Liver (tissue), 3 donors: ENCODE data around the gene HBD.

Experiments
- EGR1 ChIP-seq, 2 donors: IDR thresholded peaks; 2 replicates each; pipeline ENCODE4 v1.6.1; 2016 to 2018; ENCODE audit warnings: antibody characterized with exemption in 2 of 2, low read depth in 2 of 2
- GABPA ChIP-seq, 2 donors: IDR thresholded peaks in 1 of 2; conservative IDR thresholded peaks in 1 of 2; 2 replicates each; pipeline ENCODE4 v1.6.1; 2016; ENCODE audit warnings: antibody characterized with exemption in 2 of 2, mild to moderate bottlenecking in 1 of 2, moderate library complexity in 1 of 2
- JUND ChIP-seq, 2 donors: IDR thresholded peaks; 2 replicates each; pipeline ENCODE4 v1.6.1; 2016; ENCODE audit warnings: antibody characterized with exemption in 2 of 2
- NR2F2 ChIP-seq: IDR thresholded peaks from 2 replicates; pipeline ENCODE4 v1.6.1; 2016; ENCODE audit warnings: antibody characterized with exemption
- RAD21 ChIP-seq, 2 donors: IDR thresholded peaks; 2 replicates each; pipeline ENCODE4 v1.6.1; 2016; ENCODE audit warnings: antibody characterized with exemption in 2 of 2, mild to moderate bottlenecking in 2 of 2
- RXRA ChIP-seq, 2 donors: IDR thresholded peaks; 2 replicates each; pipeline ENCODE4 v1.6.1; 2017 to 2018; ENCODE audit warnings: antibody characterized with exemption in 2 of 2, mild to moderate bottlenecking in 1 of 2
- SP1 ChIP-seq: IDR thresholded peaks from 2 replicates; pipeline ENCODE4 v1.6.1; 2018; ENCODE audit warnings: antibody characterized with exemption, mild to moderate bottlenecking
- TAF1 ChIP-seq: conservative IDR thresholded peaks from 2 replicates; pipeline ENCODE4 v1.6.1; 2016; ENCODE audit warnings: antibody characterized with exemption, mild to moderate bottlenecking
- TF ChIP-seq, protein P1 (sequence below): fragments of 150-350 bp; IDR thresholded peaks from 2 replicates; pipeline ENCODE4 v1.5.1; 2017; ENCODE audit warnings: improper control_type of control experiment, low read depth, low read length; ENCODE audit not compliant: missing input control
- TF ChIP-seq, protein P2 (sequence below): IDR thresholded peaks from 2 replicates; pipeline ENCODE4 v1.6.1; 2016; ENCODE audit warnings: antibody characterized with exemption, mild to moderate bottlenecking
- TF ChIP-seq, protein P3 (sequence below): IDR thresholded peaks from 2 replicates; pipeline ENCODE4 v1.6.1; 2016; ENCODE audit warnings: antibody characterized with exemption
- donor health status: healthy.
- donor health status: healthy.

DNA sequence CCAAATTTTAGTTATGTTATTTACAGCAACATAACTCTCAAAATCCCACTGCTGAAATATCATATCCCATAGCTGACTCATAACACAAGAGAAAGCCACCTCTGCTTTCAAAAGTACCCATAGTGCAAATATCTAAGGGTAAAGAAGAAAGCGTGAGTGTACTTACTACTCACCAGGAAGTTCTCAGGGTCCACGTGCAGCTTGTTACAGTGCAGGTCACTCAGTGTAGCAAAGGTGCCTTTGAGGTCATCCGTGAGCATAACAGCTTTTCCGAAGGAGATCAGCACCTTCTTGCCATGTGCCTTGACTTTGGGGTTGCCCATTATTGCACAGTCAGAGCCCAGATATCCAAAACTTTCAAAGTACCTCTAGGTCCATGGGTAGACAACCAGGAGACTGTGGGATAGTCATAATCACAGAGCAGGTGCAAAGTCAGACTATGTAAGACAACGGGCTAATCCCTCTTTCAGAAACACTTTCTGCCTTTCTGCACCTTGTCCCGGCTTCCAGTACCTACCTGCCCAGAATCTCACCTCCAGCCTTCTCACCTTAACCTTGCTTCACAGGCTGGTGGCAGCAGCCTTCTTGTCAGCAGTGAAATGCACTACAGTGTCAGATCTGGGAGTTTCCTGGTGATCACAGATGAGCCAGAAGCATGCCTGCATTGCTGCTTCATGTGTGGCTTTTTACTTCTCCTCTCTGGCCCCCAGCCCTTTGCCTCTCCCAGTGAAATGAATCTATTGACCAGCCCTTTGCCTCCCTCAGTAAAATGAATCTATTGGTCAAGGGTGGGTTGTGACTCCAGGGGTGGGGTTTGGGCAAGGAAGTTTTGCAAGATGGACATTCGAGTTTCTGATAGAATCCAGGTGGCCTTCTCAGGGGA lies 8.9 kb upstream of the HBD start:
- TF ChIP-seq, protein P1, sequence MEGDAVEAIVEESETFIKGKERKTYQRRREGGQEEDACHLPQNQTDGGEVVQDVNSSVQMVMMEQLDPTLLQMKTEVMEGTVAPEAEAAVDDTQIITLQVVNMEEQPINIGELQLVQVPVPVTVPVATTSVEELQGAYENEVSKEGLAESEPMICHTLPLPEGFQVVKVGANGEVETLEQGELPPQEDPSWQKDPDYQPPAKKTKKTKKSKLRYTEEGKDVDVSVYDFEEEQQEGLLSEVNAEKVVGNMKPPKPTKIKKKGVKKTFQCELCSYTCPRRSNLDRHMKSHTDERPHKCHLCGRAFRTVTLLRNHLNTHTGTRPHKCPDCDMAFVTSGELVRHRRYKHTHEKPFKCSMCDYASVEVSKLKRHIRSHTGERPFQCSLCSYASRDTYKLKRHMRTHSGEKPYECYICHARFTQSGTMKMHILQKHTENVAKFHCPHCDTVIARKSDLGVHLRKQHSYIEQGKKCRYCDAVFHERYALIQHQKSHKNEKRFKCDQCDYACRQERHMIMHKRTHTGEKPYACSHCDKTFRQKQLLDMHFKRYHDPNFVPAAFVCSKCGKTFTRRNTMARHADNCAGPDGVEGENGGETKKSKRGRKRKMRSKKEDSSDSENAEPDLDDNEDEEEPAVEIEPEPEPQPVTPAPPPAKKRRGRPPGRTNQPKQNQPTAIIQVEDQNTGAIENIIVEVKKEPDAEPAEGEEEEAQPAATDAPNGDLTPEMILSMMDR, result no peak
- TF ChIP-seq JUND (IDR thresholded peaks at IDR 0.05) (no peak), TAF1 (no peak), SP1 (no peak), EGR1 (IDR thresholded peaks at IDR 0.05; ENCODE audit: low read depth in 2 of 2) (no peak), GABPA (IDR thresholded peaks at IDR 0.05 in 1 of 2, conservative IDR thresholded peaks at IDR 0.05 in 1 of 2) (no peak), NR2F2 (no peak), RAD21 (IDR thresholded peaks at IDR 0.05) (no peak), RXRA (IDR thresholded peaks at IDR 0.05) (no peak)
- TF ChIP-seq, protein P2, sequence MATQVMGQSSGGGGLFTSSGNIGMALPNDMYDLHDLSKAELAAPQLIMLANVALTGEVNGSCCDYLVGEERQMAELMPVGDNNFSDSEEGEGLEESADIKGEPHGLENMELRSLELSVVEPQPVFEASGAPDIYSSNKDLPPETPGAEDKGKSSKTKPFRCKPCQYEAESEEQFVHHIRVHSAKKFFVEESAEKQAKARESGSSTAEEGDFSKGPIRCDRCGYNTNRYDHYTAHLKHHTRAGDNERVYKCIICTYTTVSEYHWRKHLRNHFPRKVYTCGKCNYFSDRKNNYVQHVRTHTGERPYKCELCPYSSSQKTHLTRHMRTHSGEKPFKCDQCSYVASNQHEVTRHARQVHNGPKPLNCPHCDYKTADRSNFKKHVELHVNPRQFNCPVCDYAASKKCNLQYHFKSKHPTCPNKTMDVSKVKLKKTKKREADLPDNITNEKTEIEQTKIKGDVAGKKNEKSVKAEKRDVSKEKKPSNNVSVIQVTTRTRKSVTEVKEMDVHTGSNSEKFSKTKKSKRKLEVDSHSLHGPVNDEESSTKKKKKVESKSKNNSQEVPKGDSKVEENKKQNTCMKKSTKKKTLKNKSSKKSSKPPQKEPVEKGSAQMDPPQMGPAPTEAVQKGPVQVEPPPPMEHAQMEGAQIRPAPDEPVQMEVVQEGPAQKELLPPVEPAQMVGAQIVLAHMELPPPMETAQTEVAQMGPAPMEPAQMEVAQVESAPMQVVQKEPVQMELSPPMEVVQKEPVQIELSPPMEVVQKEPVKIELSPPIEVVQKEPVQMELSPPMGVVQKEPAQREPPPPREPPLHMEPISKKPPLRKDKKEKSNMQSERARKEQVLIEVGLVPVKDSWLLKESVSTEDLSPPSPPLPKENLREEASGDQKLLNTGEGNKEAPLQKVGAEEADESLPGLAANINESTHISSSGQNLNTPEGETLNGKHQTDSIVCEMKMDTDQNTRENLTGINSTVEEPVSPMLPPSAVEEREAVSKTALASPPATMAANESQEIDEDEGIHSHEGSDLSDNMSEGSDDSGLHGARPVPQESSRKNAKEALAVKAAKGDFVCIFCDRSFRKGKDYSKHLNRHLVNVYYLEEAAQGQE, result no peak
- TF ChIP-seq, protein P3, sequence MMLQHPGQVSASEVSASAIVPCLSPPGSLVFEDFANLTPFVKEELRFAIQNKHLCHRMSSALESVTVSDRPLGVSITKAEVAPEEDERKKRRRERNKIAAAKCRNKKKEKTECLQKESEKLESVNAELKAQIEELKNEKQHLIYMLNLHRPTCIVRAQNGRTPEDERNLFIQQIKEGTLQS, result no peak
